Activated B cell treated with CpG ODN at 0.5 μM for 24 hours (primary cell): ENCODE results near the gene CNP. TPM values are rescaled to one million over a fixed set of nuclear protein-coding genes. Genes with fewer than 3 reads are reported as not detected.

Experiments used
- ATAC-seq: fragments of 200-7000 bp; cut with Tn5 transposase; one replicate; pipeline ENCODE4 v1.10.0; 2021; ENCODE audit warnings: low read depth, mild to moderate bottlenecking, moderate library complexity
- CTCF ChIA-PET: fragments of 350-600 bp; sonication (Branson Sonifier 250); formaldehyde crosslinking; loops from one replicate; lab custom pipeline; 2021; ENCODE audit warnings: antibody characterized with exemption; lab: Charles Lee
- POLR2A ChIA-PET: fragments of 350-600 bp; sonication (Branson Sonifier 250); formaldehyde crosslinking; loops from one replicate; lab custom pipeline; 2021; ENCODE audit warnings: antibody characterized with exemption; lab: Charles Lee
- DNase-seq: peaks from one replicate; pipeline ENCODE4 v3.0.0; 2022
- H3K27ac Mint-ChIP-seq: one replicate; pipeline ENCODE4 v1.8.0; 2020; ENCODE audit warnings: mixed read lengths
- H3K27me3 Mint-ChIP-seq: one replicate; pipeline ENCODE4 v1.8.0; 2021; ENCODE audit warnings: mixed read lengths
- H3K36me3 Mint-ChIP-seq: one replicate; pipeline ENCODE4 v1.8.0; 2021; ENCODE audit warnings: low read depth, mixed read lengths
- H3K4me1 Mint-ChIP-seq: one replicate; pipeline ENCODE4 v1.8.0; 2021; ENCODE audit warnings: mixed read lengths
- H3K4me3 Mint-ChIP-seq: one replicate; pipeline ENCODE4 v1.8.0; 2020; ENCODE audit warnings: mild to moderate bottlenecking, mixed read lengths
- H3K9me3 Mint-ChIP-seq: one replicate; pipeline ENCODE4 v1.8.0; 2020; ENCODE audit warnings: mixed read lengths
- intact Hi-C: fragments of 100-400 bp; cut with micrococcal nuclease; formaldehyde crosslinking; loops from one replicate; pipeline ENCODE4 v1.15.1; 2024
- total RNA-seq: library from RNA; stranded (reverse); gene quantifications from 2 replicates; pipeline ENCODE4 v1.2.3, GENCODE V29; 2022
- TF ChIP-seq, protein P1 (sequence below): fragments of 200-600 bp; IDR thresholded peaks from one replicate; pipeline ENCODE4 v1.8.0; 2022; ENCODE audit warnings: antibody characterized with exemption, mild to moderate bottlenecking

Gene CNP
- total RNA-seq, 1 donor from 2014 or later, result 48.0 TPM

DNA sequence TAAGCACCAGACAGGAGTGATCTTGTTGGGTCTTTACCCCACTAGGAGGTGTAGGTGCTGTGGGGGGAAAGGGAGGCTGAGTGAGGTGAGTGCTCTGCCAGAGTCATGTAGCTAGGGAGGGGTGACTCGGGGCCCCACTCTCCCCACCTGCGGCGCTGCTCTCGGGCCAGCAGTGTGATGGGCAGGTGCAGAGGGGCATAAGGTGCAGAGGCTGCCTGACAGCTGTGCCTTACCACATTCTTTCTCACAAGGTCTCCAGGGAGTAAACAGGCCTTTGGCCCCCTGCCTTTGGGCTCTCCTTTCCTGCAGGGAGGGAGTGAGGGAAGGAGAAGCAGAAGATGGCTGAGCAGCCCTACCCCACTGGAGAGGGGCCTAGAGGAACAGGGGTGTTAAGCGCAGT is 4.5 kb upstream of the CNP start:
- Mint-ChIP-seq H3K27ac (no peak overlapping the region), H3K4me1 (peaks cover 15% of the 10 kb centered on the region), H3K9me3 (no peaks in the 10 kb centered on the region), H3K27me3 (no peaks in the 10 kb centered on the region), H3K4me3 (no peak overlapping the region), H3K36me3 (no peaks in the 10 kb centered on the region)
- DNase-seq, result no peak
- ChIA-PET CTCF (interaction anchor here (1.2 to 9.2 kb wide), 6 partner anchors 11 to 155 kb away, joined by 3 to 110 read pairs (median 6); partner anchors contain the start of genes DHX58 and KAT2A), POLR2A (interaction anchor here (1.1 to 1.5 kb wide), 2 partner anchors 55 to 154 kb away, joined by 3 to 4 read pairs; partner anchors contain the start of gene DNAJC7)
- TF ChIP-seq, protein P1, sequence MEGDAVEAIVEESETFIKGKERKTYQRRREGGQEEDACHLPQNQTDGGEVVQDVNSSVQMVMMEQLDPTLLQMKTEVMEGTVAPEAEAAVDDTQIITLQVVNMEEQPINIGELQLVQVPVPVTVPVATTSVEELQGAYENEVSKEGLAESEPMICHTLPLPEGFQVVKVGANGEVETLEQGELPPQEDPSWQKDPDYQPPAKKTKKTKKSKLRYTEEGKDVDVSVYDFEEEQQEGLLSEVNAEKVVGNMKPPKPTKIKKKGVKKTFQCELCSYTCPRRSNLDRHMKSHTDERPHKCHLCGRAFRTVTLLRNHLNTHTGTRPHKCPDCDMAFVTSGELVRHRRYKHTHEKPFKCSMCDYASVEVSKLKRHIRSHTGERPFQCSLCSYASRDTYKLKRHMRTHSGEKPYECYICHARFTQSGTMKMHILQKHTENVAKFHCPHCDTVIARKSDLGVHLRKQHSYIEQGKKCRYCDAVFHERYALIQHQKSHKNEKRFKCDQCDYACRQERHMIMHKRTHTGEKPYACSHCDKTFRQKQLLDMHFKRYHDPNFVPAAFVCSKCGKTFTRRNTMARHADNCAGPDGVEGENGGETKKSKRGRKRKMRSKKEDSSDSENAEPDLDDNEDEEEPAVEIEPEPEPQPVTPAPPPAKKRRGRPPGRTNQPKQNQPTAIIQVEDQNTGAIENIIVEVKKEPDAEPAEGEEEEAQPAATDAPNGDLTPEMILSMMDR, result no peak
- intact Hi-C loops, result loop anchor here (2.0 kb wide), 1 partner anchor 445 kb away; no protein-coding TSS in a partner anchor
- ATAC-seq, result no peak

DNA sequence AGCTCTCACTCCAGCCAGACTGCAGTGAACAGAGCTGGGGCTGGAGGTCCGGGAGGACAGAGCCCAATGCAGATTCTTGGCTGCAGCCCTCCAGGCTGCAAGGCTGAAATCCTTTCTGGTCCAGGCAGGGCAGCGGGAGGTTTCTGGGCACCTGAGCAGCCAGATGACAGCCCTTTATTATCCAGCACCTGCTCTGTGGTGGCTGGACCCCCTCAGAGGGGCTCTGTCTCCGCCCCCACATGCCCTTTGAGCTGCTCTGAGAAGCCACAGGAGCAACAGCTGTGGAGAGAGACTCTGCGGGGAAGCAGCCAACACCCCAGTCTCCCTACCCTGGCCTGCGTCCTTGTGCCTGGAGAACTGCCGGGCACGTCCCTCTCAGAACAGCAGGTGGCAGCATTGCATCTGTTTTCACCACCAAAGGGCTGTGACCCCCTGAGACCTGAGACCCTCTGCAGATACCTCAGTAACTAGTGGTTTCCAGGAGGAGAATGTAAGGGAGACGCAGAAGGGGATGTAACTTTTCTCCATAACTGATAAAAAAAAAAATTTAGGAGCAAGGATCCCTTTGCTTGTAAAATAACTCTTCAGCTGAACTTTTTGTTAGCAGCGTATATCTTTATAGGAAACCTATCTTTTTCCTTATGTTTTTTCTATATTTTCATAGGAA is 3.7 kb upstream of the CNP start:
- Mint-ChIP-seq H3K4me3 (no peak overlapping the region), H3K27ac (no peak overlapping the region), H3K36me3 (no peaks in the 10 kb centered on the region), H3K4me1 (peaks cover 19% of the 10 kb centered on the region), H3K9me3 (no peaks in the 10 kb centered on the region), H3K27me3 (no peaks in the 10 kb centered on the region)
- ATAC-seq (peak; percentile 32), DNase-seq (peak; percentile 66)
- TF ChIP-seq, protein P1, result peak; percentile 32
- ChIA-PET CTCF (interaction anchor here (0.6 to 9.2 kb wide), 14 partner anchors 10 to 444 kb away, joined by 3 to 110 read pairs (median 4); partner anchors contain the start of genes DHX58, KAT2A, KCNH4 and NKIRAS2), POLR2A (interaction anchor here (0.6 to 1.5 kb wide), 6 partner anchors 54 to 158 kb away, joined by 3 to 11 read pairs (median 4); partner anchors contain the start of genes DNAJC7 and KAT2A)
- intact Hi-C loops, result loop anchor here (1.0 to 2.0 kb wide), 6 partner anchors 87 to 444 kb away; partner anchors contain the start of gene C17orf113

DNA sequence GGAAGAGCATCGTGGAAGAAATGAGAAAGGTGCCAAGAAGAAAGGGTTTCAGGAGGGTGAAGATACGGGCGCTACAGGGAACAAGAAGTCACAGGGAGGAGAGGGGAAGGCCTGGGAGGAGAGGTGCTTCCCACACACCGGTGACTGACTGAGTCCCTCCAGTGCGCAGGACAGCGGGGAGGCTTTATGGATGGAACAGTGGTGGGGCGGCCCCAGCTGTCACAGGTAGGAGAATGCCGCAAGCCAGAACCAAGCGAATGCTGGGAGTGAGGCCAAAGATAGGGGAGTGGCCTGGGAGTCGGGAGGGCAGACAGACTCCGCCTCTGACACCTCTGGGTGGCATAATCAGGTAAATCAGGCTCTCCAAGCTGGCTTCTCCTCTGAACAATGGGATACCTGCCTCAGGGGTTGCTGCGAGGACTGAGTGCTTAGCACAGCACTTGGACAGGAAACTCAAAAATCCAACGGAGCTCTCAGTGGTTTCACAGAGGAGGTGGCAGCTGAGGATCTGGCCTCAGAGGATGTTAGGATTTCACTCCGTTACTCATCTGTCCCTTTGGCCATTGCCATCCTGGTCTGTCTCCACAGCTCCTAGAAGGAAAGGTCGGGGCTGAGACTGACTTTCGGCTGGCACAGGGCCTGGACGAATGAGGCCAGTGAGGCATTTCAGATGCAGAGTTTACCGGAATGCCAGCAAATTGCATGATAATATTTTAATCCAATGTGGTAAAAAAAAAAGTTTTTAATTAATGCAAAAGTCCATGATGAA is 717 bp upstream of the CNP start:
- H3K36me3 Mint-ChIP-seq, result peaks cover 10% of the 10 kb centered on the region
- TF ChIP-seq, protein P1, result no peak
- H3K27ac Mint-ChIP-seq, result peak overlapping the region; percentile 72
- intact Hi-C loops, result loop anchor here (1.0 to 5.0 kb wide), 9 partner anchors 19 to 321 kb away; partner anchors contain the start of genes ACLY, DNAJC7, KCNH4 and KLHL11
- ATAC-seq, result peak; percentile 40
- ChIA-PET CTCF (interaction anchor here (0.6 to 9.2 kb wide), 10 partner anchors 9 to 216 kb away, joined by 3 to 110 read pairs (median 4); partner anchors contain the start of genes DHX58, JUP, KAT2A and KCNH4), POLR2A (interaction anchor here (0.6 to 2.8 kb wide), 30 partner anchors 9 to 422 kb away, joined by 3 to 35 read pairs (median 5); partner anchors contain the start of genes ACLY, C17orf113, DHX58 and DNAJC7)
- H3K27me3 Mint-ChIP-seq, result no peaks in the 10 kb centered on the region
- H3K4me3 Mint-ChIP-seq, result peak overlapping the region; percentile 82
- peaks cover 40% of the 10 kb centered on the region for H3K4me1 Mint-ChIP-seq
- DNase-seq, result peak; percentile 41
- H3K9me3 Mint-ChIP-seq, result no peaks in the 10 kb centered on the region

DNA sequence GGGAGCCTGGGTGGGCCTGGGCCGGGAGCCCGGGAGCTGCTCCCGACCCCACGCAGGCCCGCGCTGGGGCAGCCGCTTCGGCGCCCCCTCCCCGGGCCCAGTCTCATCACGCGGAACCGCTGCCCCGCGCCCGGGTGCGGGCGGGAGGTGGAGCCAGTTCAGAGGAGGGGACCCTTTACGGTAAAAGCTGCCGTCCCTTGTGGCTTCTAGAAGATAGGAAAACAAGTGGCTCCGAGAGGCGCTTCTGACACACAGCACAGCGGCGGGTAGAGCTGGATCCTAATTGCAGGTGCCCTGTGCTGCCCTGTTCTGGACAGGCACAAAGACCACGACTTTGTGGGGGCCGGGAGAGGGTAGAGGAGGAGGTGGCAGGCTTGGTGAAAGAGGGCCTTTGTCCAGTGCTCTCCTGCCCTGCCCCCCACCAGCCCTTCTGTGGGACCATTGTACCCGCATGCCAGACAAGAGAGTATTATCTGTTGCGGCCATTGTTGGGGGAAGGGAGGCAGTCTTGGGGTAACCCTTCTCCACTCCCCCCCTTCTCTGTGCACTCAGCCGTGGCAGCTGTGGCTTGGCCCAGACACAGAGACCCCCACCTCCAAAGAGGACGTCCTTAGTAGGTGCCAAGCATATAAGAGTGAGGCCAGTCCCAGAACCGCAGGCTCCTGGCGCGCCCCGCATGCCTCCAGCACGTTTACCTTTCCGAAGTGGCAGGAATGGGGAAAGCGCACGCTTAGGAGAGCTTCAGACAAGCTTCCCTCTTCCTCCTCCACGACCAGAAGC is 736 bp downstream of the CNP start:
- Mint-ChIP-seq H3K4me1 (peaks cover 46% of the 10 kb centered on the region), H3K36me3 (peaks cover 20% of the 10 kb centered on the region), H3K4me3 (peak overlapping the region; percentile 82), H3K27me3 (no peaks in the 10 kb centered on the region), H3K9me3 (no peaks in the 10 kb centered on the region), H3K27ac (peak overlapping the region; percentile 67)
- DNase-seq, result no peak
- TF ChIP-seq, protein P1, result no peak
- intact Hi-C loops, result loop anchor here (2.0 to 5.0 kb wide), 3 partner anchors 17 to 320 kb away; partner anchors contain the start of genes ACLY and STAT5A
- ChIA-PET CTCF (interaction anchor here (1.7 to 9.2 kb wide), 3 partner anchors 51 to 150 kb away, joined by 6 to 110 read pairs (median 7); partner anchors contain the start of genes DHX58 and KAT2A), POLR2A (interaction anchor here (0.6 to 2.8 kb wide), 22 partner anchors 17 to 1868 kb away, joined by 3 to 35 read pairs (median 6); partner anchors contain the start of genes C17orf113, DHX58, DNAJC7 and EIF1)
- no peak for ATAC-seq
